ENCODE measurements around the gene SUN2.

SUN2 gene

GRCh38 chr22:38766076-38766777 is 10.4 kb upstream of the SUN2 start:
- no peak overlapping the region for H3K4me2 ChIP-seq (ENCODE audit: low read length)
- no peak for TF ChIP-seq EZH2phosphoT487 (IDR thresholded peaks at IDR 0.05; ENCODE audit: low read depth)
- peak; percentile 78 for TF ChIP-seq CTCF (IDR thresholded peaks at IDR 0.05; ENCODE audit: low read depth, low read length)
- H2AFZ ChIP-seq (ENCODE audit: low read depth, low read length) = no peak overlapping the region
- H3K36me3 ChIP-seq (replicated peaks; ENCODE audit: low read depth, low read length) = no peaks in the 10 kb centered on the region
- no peak overlapping the region for H3K9ac ChIP-seq (ENCODE audit: low read length)
- no peak overlapping the region for H3K27ac ChIP-seq (ENCODE audit: low read length)
- 0 out of 2 replicates have a peak, but pooled peaks cover 5% of the 10 kb centered on the region for H3K27me3 ChIP-seq (ENCODE audit: low read depth, low read length)
- H4K20me1 ChIP-seq (ENCODE audit: insufficient read depth, low read length) = no peaks in the 10 kb centered on the region
- H3K4me3 ChIP-seq (ENCODE audit: low read length) = no peak overlapping the region
- no peaks in the 10 kb centered on the region for H3K79me2 ChIP-seq (ENCODE audit: low read length)
- H3K4me1 ChIP-seq (ENCODE audit: low read length) = no peaks in the 10 kb centered on the region
- H3K9me3 ChIP-seq (ENCODE audit: insufficient read depth, low read length) = no peaks in the 10 kb centered on the region

GRCh38 chr22:38762551-38762983 is 6.8 kb upstream of the SUN2 start:
- Histone ChIP-seq H3K4me1 (ENCODE audit: low read length) (no peaks in the 10 kb centered on the region), H2AFZ (ENCODE audit: low read depth, low read length) (no peak overlapping the region), H4K20me1 (ENCODE audit: insufficient read depth, low read length) (no peaks in the 10 kb centered on the region), H3K4me2 (ENCODE audit: low read length) (no peak overlapping the region), H3K9ac (ENCODE audit: low read length) (no peak overlapping the region), H3K4me3 (ENCODE audit: low read length) (no peak overlapping the region), H3K36me3 (replicated peaks; ENCODE audit: low read depth, low read length) (no peaks in the 10 kb centered on the region), H3K27ac (ENCODE audit: low read length) (no peak overlapping the region), H3K27me3 (ENCODE audit: low read depth, low read length) (0 out of 2 replicates have a peak, but pooled peaks cover under 1% of the 10 kb centered on the region), H3K9me3 (ENCODE audit: insufficient read depth, low read length) (no peaks in the 10 kb centered on the region), H3K79me2 (ENCODE audit: low read length) (no peaks in the 10 kb centered on the region)
- no peak for TF ChIP-seq CTCF (IDR thresholded peaks at IDR 0.05; ENCODE audit: low read depth, low read length)
- no peak for TF ChIP-seq EZH2phosphoT487 (IDR thresholded peaks at IDR 0.05; ENCODE audit: low read depth)

GRCh38 chr22:38761202-38762162 is 5.7 kb upstream of the SUN2 start:
- H3K9me3 ChIP-seq (ENCODE audit: insufficient read depth, low read length) = no peaks in the 10 kb centered on the region
- H3K4me1 ChIP-seq (ENCODE audit: low read length) = peaks cover 9% of the 10 kb centered on the region
- H3K4me2 ChIP-seq (ENCODE audit: low read length) = no peak overlapping the region
- TF ChIP-seq CTCF (IDR thresholded peaks at IDR 0.05; ENCODE audit: low read depth, low read length) (no peak), EZH2phosphoT487 (IDR thresholded peaks at IDR 0.05; ENCODE audit: low read depth) (no peak)
- H3K9ac ChIP-seq (ENCODE audit: low read length) = no peak overlapping the region
- no peak overlapping the region for H3K4me3 ChIP-seq (ENCODE audit: low read length)
- no peaks in the 10 kb centered on the region for H4K20me1 ChIP-seq (ENCODE audit: insufficient read depth, low read length)
- no peaks in the 10 kb centered on the region for H3K36me3 ChIP-seq (replicated peaks; ENCODE audit: low read depth, low read length)
- no peaks in the 10 kb centered on the region for H3K79me2 ChIP-seq (ENCODE audit: low read length)
- no peaks in the 10 kb centered on the region for H3K27me3 ChIP-seq (ENCODE audit: low read depth, low read length)
- H3K27ac ChIP-seq (ENCODE audit: low read length) = no peak overlapping the region
- H2AFZ ChIP-seq (ENCODE audit: low read depth, low read length) = no peak overlapping the region
